Heart left ventricle (tissue), 16 donors: ENCODE measurements around the gene APC2. TPM values are rescaled to one million over a fixed set of nuclear protein-coding genes. Genes with fewer than 3 reads are reported as not detected.

Experiments
- ATAC-seq, 4 donors: fragments of 200-7000 bp; cut with Tn5 transposase; one replicate each; pipeline ENCODE4 v1.9.1; 2020 to 2022; ENCODE audit warnings: moderate library complexity in 4 of 4, mild to moderate bottlenecking in 3 of 4, moderate number of reproducible peaks in 1 of 4
- DNase-seq, 5 donors: peaks; one replicate each; pipeline ENCODE4 v3.0.0-alpha.2; 2020
- H3K27ac ChIP-seq, 12 donors: fragments of 200-600 bp; sonication (generic) in 4 of 12; one replicate each; pipeline versions ENCODE4 v1.5.0 to v1.8.0; 2016 to 2022; ENCODE audit warnings: mild to moderate bottlenecking in 2 of 12
- H3K27me3 ChIP-seq, 9 donors: fragments of 200-600 bp; sonication (generic) in 2 of 9; one replicate each; pipeline versions ENCODE4 v1.5.1 to v1.8.0; 2016 to 2022; ENCODE audit warnings: mild to moderate bottlenecking in 3 of 9
- H3K36me3 ChIP-seq, 9 donors: fragments of 200-600 bp; sonication (generic) in 2 of 9; one replicate each; pipeline versions ENCODE4 v1.5.0 to v1.8.0; 2018 to 2022; ENCODE audit warnings: mild to moderate bottlenecking in 2 of 9
- H3K4me1 ChIP-seq, 12 donors: fragments of 200-600 bp; sonication (generic) in 4 of 12; one replicate each; pipeline versions ENCODE4 v1.5.0 to v1.8.0; 2016 to 2022; ENCODE audit warnings: mild to moderate bottlenecking in 3 of 12
- H3K4me3 ChIP-seq, 12 donors: fragments of 200-600 bp; sonication (generic) in 4 of 12; one replicate each; pipeline versions ENCODE4 v1.5.0 to v1.8.0; 2017 to 2022; ENCODE audit warnings: mild to moderate bottlenecking in 9 of 12, moderate library complexity in 4 of 12
- H3K9me3 ChIP-seq, 12 donors: fragments of 200-600 bp; sonication (generic) in 4 of 12; one replicate each; pipeline versions ENCODE4 v1.5.0 to v1.8.0; 2016 to 2022; ENCODE audit warnings: mild to moderate bottlenecking in 1 of 12
- POLR2A ChIP-seq, 2 donors: fragments of 450-650 bp; IDR thresholded peaks; one replicate each; pipeline ENCODE4 v1.6.1; 2017; ENCODE audit warnings: antibody characterized with exemption in 2 of 2, mild to moderate bottlenecking in 2 of 2, moderate library complexity in 2 of 2
- WGBS, 4 donors: extraction: QIAGEN DNeasy Blood & Tissue Kit in 2 of 4; methylation state at CpG; one replicate each; pipeline versions ENCODE4 v1.1.5 to v1.1.7; 2013 to 2018; 5-methylcytosine and 5-hydroxymethylcytosine counted together
- intact Hi-C, 10 donors: fragments of 100-400 bp; cut with DNase I; formaldehyde crosslinking; loops; one replicate each; pipeline versions ENCODE4 v1.11.1 to v1.14.2; 2022
- polyA plus RNA-seq, 2 donors: library from polyadenylated mRNA; stranded (reverse); fragments of 200-250 nt; gene quantifications; one replicate each; pipeline ENCODE4 v1.2.3, GENCODE V29; 2013
- total RNA-seq, 9 donors: library from RNA; depleted of rRNA in 2 of 9; stranded (reverse); fragments of >200 nt in 2 of 9; fragmentation: NEBNext Ultra II Directional in 3 of 9; extraction: Animal tissue kit (Norgen Biotek cat#: 25700) in 3 of 9; gene quantifications; one replicate each; pipeline versions ENCODE4 v1.1.0 to v1.2.4, GENCODE V29; 2016 to 2023
- TF ChIP-seq, protein P1 (sequence below), 12 donors: fragments of 200-600 bp; sonication (generic) in 4 of 12; IDR thresholded peaks; one replicate each; pipeline versions ENCODE4 v1.5.0 to v1.8.0; 2018 to 2022; ENCODE audit warnings: antibody characterized with exemption in 12 of 12, mild to moderate bottlenecking in 5 of 12
- donor health status: ischemic (EF 13 %, LVEDD 7.1; RV severe dilation, severe dysfunction).
- donor health status: healthy with polysubstance abuse.
- donor health status: DM: no; HTN: yes; CAD: no.
- donor health status: DM: no; HTN: no; CAD: no.
- donor health status: ischemic (EF 25% LVEDD 6.9; RV normal size, moderate dysfunction).
- donor health status: ischemic (EF 25% LVEDD 5.7; RV mildly dilated, moderate dysfunction).
- donor health status: healthy.
- donor health status: DM: yes; HTN: yes; CAD: no.
- donor health status: ischemic (EF 35%, LVEDD 5.7; RV mildly dilated, moderate dysfunction).
- donor health status: nonischemic (EF 11% LVEDD 7.7; RV severe dilation, severe dysfunction).
- donor health status: DM: yes; HTN: yes; CAD: no.
- donor health status: PGD.
- donor health status: ischemic (EF 29% LVEDD 5.4; RV normal size, mild dysfunction).
- donor health status: nonischemic (EF 23%, LVEDD 6.1; RV moderate dilation, normal function).

APC2 gene
- total and polyA plus RNA-seq, 11 donors = 0.04 to 0.72 (median 0.11) TPM; not detected in 1

GRCh38 chr19:1450735-1451731, 1.1 kb downstream of the APC2 start:
- no peaks in the 10 kb centered on the region for H3K36me3 ChIP-seq
- DNase-seq (no peak), ATAC-seq (no peak)
- peaks cover 0 to 52% (median 17%) of the 10 kb centered on the region in 12 donors for H3K4me1 ChIP-seq
- TF ChIP-seq, protein P1, sequence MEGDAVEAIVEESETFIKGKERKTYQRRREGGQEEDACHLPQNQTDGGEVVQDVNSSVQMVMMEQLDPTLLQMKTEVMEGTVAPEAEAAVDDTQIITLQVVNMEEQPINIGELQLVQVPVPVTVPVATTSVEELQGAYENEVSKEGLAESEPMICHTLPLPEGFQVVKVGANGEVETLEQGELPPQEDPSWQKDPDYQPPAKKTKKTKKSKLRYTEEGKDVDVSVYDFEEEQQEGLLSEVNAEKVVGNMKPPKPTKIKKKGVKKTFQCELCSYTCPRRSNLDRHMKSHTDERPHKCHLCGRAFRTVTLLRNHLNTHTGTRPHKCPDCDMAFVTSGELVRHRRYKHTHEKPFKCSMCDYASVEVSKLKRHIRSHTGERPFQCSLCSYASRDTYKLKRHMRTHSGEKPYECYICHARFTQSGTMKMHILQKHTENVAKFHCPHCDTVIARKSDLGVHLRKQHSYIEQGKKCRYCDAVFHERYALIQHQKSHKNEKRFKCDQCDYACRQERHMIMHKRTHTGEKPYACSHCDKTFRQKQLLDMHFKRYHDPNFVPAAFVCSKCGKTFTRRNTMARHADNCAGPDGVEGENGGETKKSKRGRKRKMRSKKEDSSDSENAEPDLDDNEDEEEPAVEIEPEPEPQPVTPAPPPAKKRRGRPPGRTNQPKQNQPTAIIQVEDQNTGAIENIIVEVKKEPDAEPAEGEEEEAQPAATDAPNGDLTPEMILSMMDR (IDR thresholded peaks at IDR 0.05) = no peak
- no peak for TF ChIP-seq POLR2A (IDR thresholded peaks at IDR 0.05)
- no peak overlapping the region for H3K27ac ChIP-seq
- no peaks in the 10 kb centered on the region for H3K9me3 ChIP-seq
- intact Hi-C loops = loop anchor here in 1 of 10 donors (10.0 kb wide), 1 partner anchor 136 kb away; no protein-coding TSS in a partner anchor
- H3K4me3 ChIP-seq = no peak overlapping the region
- WGBS, 4 donors = 57 to 60% (median 59%) methylated on average over 22 of the region's 22 CpGs
- H3K27me3 ChIP-seq = peaks cover 65 to 100% (median 91%) of the 10 kb centered on the region in 9 donors

- no peak overlapping the region for H3K27ac ChIP-seq
- no peaks in the 10 kb centered on the region for H3K9me3 ChIP-seq
- ATAC-seq (no peak), DNase-seq (peak in 1 of 5 donors; percentile 48)
- peaks cover 65 to 100% (median 91%) of the 10 kb centered on the region in 9 donors for H3K27me3 ChIP-seq
- H3K4me1 ChIP-seq = peaks cover 0 to 52% (median 20%) of the 10 kb centered on the region in 12 donors
- no peaks in the 10 kb centered on the region for H3K36me3 ChIP-seq
- H3K4me3 ChIP-seq = no peak overlapping the region
- 31 to 38% (median 36%) methylated on average over 29 to 39 of the region's 39 CpGs for WGBS, 4 donors
- intact Hi-C loops = loop anchor here in 1 of 10 donors (10.0 kb wide), 1 partner anchor 137 kb away; no protein-coding TSS in a partner anchor
- TF ChIP-seq, protein P1 (IDR thresholded peaks at IDR 0.05) = no peak
- TF ChIP-seq POLR2A (IDR thresholded peaks at IDR 0.05) = no peak
Observed at GRCh38 chr19:1451916-1452801, 2.2 kb downstream of the APC2 start.

GRCh38 chr19:1452802-1453524, 3.0 kb downstream of the APC2 start:
- Histone ChIP-seq H3K27ac (no peak overlapping the region), H3K9me3 (no peaks in the 10 kb centered on the region)
- intact Hi-C loops = loop anchor here in 1 of 10 donors (10.0 kb wide), 1 partner anchor 138 kb away; no protein-coding TSS in a partner anchor

More at GRCh38 chr19:1452802-1453524, 3.0 kb downstream of the APC2 start:
- Histone ChIP-seq H3K27me3 (peaks cover 65 to 98% (median 88%) of the 10 kb centered on the region in 9 donors), H3K4me3 (no peak overlapping the region), H3K36me3 (no peaks in the 10 kb centered on the region), H3K4me1 (peaks cover 0 to 53% (median 20%) of the 10 kb centered on the region in 12 donors)
- ATAC-seq (no peak), DNase-seq (no peak)
- 59 to 70% (median 65%) methylated on average over 12 to 30 of the region's 30 CpGs for WGBS, 4 donors
- TF ChIP-seq POLR2A (IDR thresholded peaks at IDR 0.05) = no peak
- TF ChIP-seq, protein P1 (IDR thresholded peaks at IDR 0.05) = no peak
